Gastrocnemius medialis (tissue), 4 donors: ENCODE results near the gene UBE2Z. TPM values are rescaled to one million over a fixed set of nuclear protein-coding genes. Genes with fewer than 3 reads are reported as not detected.

ENCODE experiments used
- ATAC-seq, 2 donors: fragments of 150-250 bp; one replicate each; pipeline ENCODE4 v1.9.1; 2016
- DNase-seq, 2 donors: peaks; one replicate each; pipeline ENCODE4 v3.0.0-alpha.2; 2019
- H3K27ac ChIP-seq, 4 donors: fragments of 200-600 bp; sonication (generic); 1 replicate in 1 of 4; 2 replicates in 3 of 4; pipeline ENCODE4 v1.5.1; 2016 to 2018; ENCODE audit warnings: mild to moderate bottlenecking in 2 of 4, moderate library complexity in 1 of 4
- H3K27me3 ChIP-seq, 3 donors: fragments of 200-600 bp; sonication (generic) in 2 of 3; 1 replicate in 1 of 3; 2 replicates in 2 of 3; pipeline versions ENCODE4 v1.5.1 to v1.6.0; 2016 to 2019; ENCODE audit warnings: mild to moderate bottlenecking in 1 of 3, moderate library complexity in 1 of 3
- H3K36me3 ChIP-seq, 2 donors: fragments of 200-600 bp; sonication (generic) in 1 of 2; one replicate each; pipeline ENCODE4 v1.5.1; 2017 to 2018
- H3K4me1 ChIP-seq, 2 donors: fragments of 200-600 bp; sonication (generic) in 1 of 2; one replicate each; pipeline ENCODE4 v1.5.1; 2016 to 2017; ENCODE audit warnings: mild to moderate bottlenecking in 2 of 2
- H3K4me3 ChIP-seq, 4 donors: fragments of 200-600 bp; sonication (generic) in 3 of 4; 1 replicate in 1 of 4; 2 replicates in 3 of 4; pipeline ENCODE4 v1.5.1; 2016 to 2019; ENCODE audit warnings: mild to moderate bottlenecking in 2 of 4
- H3K9me3 ChIP-seq, 3 donors: fragments of 200-600 bp; sonication (generic) in 2 of 3; 1 replicate in 1 of 3; 2 replicates in 2 of 3; pipeline ENCODE4 v1.5.1; 2016 to 2019
- CTCF ChIP-seq, 5 experiments: fragments of 450-650 bp in 3 of 5; fragments of 200-600 bp in 2 of 5; sonication (generic) in 2 of 5; IDR thresholded peaks in 4 of 5; conservative IDR thresholded peaks in 1 of 5; 1 replicate in 4 of 5; 2 replicates in 1 of 5; pipeline ENCODE4 v1.5.1; 2016 to 2019; ENCODE audit warnings: antibody characterized with exemption in 5 of 5, mild to moderate bottlenecking in 3 of 5, moderate library complexity in 3 of 5
- POLR2A ChIP-seq, 2 donors: fragments of 450-650 bp; IDR thresholded peaks; one replicate each; pipeline ENCODE4 v1.6.1; 2017; ENCODE audit warnings: antibody characterized with exemption in 2 of 2, mild to moderate bottlenecking in 2 of 2, moderate library complexity in 2 of 2
- in situ Hi-C, 4 donors: fragments of 200-750 bp; cut with MboI; loops; one replicate each; pipeline versions ENCODE4 v1.15.0 to v1.8.0; 2017; ENCODE audit warnings: low sequenced_read_pairs in 4 of 4
- intact Hi-C: fragments of 100-400 bp; cut with DNase I; formaldehyde crosslinking; loops from one replicate; pipeline ENCODE4 v1.15.1; 2023; ENCODE audit warnings: low total_unique reads
- total RNA-seq, 4 donors: library from RNA; depleted of rRNA; stranded (reverse); fragments of >200 nt; gene quantifications; one replicate each; pipeline versions ENCODE4 v1.1.0 to v1.2.3, GENCODE V29; 2016

The UBE2Z gene
- total RNA-seq, 4 donors from 2014 or later = 32.7 to 41.1 (median 35.4) TPM

GRCh38 chr17:48890086-48890485 is 18.1 kb upstream of the UBE2Z start:
- in situ Hi-C loops = loop anchor here in 2 of 4 donors (10.0 to 25.0 kb wide), 2 partner anchors 55 to 228 kb away; partner anchors contain the start of gene SNF8 (in 1 of the 2)

GRCh38 chr17:48892940-48893645 is 15.1 kb upstream of the UBE2Z start:
- peak overlapping the region; percentile 85 to 95 (median 92) for H3K27ac ChIP-seq
- H3K9me3 ChIP-seq = no peaks in the 10 kb centered on the region
- H3K27me3 ChIP-seq = no peaks in the 10 kb centered on the region
- intact Hi-C loops (loop anchor here (1.0 kb wide), 2 partner anchors 15 to 62 kb away; partner anchors contain the start of genes CALCOCO2 and UBE2Z), in situ Hi-C loops (loop anchor here in 2 of 4 donors (10.0 to 25.0 kb wide), 2 partner anchors 52 to 231 kb away; partner anchors contain the start of gene SNF8 (in 1 of the 2))
- no peak for DNase-seq
- TF ChIP-seq POLR2A (IDR thresholded peaks at IDR 0.05) (no peak), CTCF (IDR thresholded peaks at IDR 0.05 in 4 of 5, conservative IDR thresholded peaks at IDR 0.05 in 1 of 5) (no peak)
- ATAC-seq = peak in 1 of 2 donors; percentile 11
- H3K36me3 ChIP-seq = peaks cover 0 to 21% of the 10 kb centered on the region in 2 donors
- H3K4me1 ChIP-seq = peaks cover 17 to 22% of the 10 kb centered on the region in 2 donors
- H3K4me3 ChIP-seq = peak overlapping the region; percentile 66 to 88 (median 76)

More at GRCh38 chr17:48890086-48890485, 18.1 kb upstream of the UBE2Z start:
- Histone ChIP-seq H3K27me3 (no peaks in the 10 kb centered on the region), H3K27ac (no peak overlapping the region), H3K36me3 (peaks cover 0 to 3% of the 10 kb centered on the region in 2 donors), H3K4me1 (peaks cover 17 to 22% of the 10 kb centered on the region in 2 donors), H3K9me3 (no peaks in the 10 kb centered on the region), H3K4me3 (no peak overlapping the region)
- no peak for TF ChIP-seq POLR2A (IDR thresholded peaks at IDR 0.05)
- TF ChIP-seq CTCF (IDR thresholded peaks at IDR 0.05 in 4 of 5, conservative IDR thresholded peaks at IDR 0.05 in 1 of 5) = no peak
- DNase-seq = no peak
- no peak for ATAC-seq
- intact Hi-C loops = no loop called here

- Histone ChIP-seq H3K27me3 (no peaks in the 10 kb centered on the region), H3K27ac (peak overlapping the region in 3 of 4 donors; percentile 90 to 95 (median 95)), H3K9me3 (no peaks in the 10 kb centered on the region), H3K4me1 (peaks cover 17 to 22% of the 10 kb centered on the region in 2 donors), H3K4me3 (peak overlapping the region; percentile 66 to 88 (median 76)), H3K36me3 (peaks cover 0 to 21% of the 10 kb centered on the region in 2 donors)
- ATAC-seq = no peak
- intact Hi-C loops (no loop called here), in situ Hi-C loops (loop anchor here in 2 of 4 donors (10.0 to 25.0 kb wide), 2 partner anchors 51 to 232 kb away; partner anchors contain the start of gene SNF8 (in 1 of the 2))
- TF ChIP-seq POLR2A (IDR thresholded peaks at IDR 0.05) (no peak), CTCF (IDR thresholded peaks at IDR 0.05 in 4 of 5, conservative IDR thresholded peaks at IDR 0.05 in 1 of 5) (no peak)
- no peak for DNase-seq
Observed at GRCh38 chr17:48893646-48894508, 14.3 kb upstream of the UBE2Z start.

- Histone ChIP-seq H3K27ac (peak overlapping the region in 1 of 4 donors; percentile 95), H3K9me3 (no peaks in the 10 kb centered on the region), H3K4me1 (peaks cover 17 to 22% of the 10 kb centered on the region in 2 donors), H3K27me3 (no peaks in the 10 kb centered on the region), H3K36me3 (peaks cover 0 to 21% of the 10 kb centered on the region in 2 donors), H3K4me3 (no peak overlapping the region)
- DNase-seq (no peak), ATAC-seq (no peak)
- intact Hi-C loops = no loop called here
- no peak for TF ChIP-seq CTCF (IDR thresholded peaks at IDR 0.05 in 4 of 5, conservative IDR thresholded peaks at IDR 0.05 in 1 of 5)
- in situ Hi-C loops = loop anchor here in 2 of 4 donors (10.0 to 25.0 kb wide), 2 partner anchors 50 to 233 kb away; partner anchors contain the start of gene SNF8 (in 1 of the 2)
Observed at GRCh38 chr17:48894886-48895285, 13.3 kb upstream of the UBE2Z start.
